ENCODE data around the gene SLC6A9.

The SLC6A9 gene

DNA sequence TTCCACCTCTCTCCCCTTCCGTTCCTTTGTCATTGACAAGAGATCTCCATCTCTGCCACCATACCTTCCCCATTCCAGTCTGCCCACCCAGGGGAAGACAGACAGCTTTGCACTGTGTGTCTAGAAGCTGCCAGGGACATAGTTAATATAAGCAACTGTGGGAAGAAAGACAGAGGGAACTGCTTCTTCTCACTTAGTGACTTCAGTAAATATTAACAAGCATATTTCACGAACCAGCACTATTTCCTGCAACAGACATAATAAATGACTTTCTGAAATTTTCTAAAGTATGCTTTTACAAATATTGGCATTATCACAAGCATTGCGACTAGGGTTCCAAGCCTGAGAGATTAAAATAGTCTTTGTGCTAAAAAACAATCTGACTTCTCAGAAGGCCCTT is 43.2 kb upstream of the SLC6A9 start:
- H3K27me3 ChIP-seq (replicated peaks; ENCODE audit: control insufficient read depth, insufficient read depth, low read length): no peaks in the 10 kb centered on the region; the same call in 1 of the 2 replicates
- TF ChIP-seq, protein P1, sequence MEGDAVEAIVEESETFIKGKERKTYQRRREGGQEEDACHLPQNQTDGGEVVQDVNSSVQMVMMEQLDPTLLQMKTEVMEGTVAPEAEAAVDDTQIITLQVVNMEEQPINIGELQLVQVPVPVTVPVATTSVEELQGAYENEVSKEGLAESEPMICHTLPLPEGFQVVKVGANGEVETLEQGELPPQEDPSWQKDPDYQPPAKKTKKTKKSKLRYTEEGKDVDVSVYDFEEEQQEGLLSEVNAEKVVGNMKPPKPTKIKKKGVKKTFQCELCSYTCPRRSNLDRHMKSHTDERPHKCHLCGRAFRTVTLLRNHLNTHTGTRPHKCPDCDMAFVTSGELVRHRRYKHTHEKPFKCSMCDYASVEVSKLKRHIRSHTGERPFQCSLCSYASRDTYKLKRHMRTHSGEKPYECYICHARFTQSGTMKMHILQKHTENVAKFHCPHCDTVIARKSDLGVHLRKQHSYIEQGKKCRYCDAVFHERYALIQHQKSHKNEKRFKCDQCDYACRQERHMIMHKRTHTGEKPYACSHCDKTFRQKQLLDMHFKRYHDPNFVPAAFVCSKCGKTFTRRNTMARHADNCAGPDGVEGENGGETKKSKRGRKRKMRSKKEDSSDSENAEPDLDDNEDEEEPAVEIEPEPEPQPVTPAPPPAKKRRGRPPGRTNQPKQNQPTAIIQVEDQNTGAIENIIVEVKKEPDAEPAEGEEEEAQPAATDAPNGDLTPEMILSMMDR (IDR thresholded peaks at IDR 0.05; ENCODE audit: insufficient read depth, low read length, poor library complexity, severe bottlenecking): no peak
- no peaks in the 10 kb centered on the region for H3K36me3 ChIP-seq (ENCODE audit: control insufficient read depth, insufficient read depth, low read length)
- DNase-seq (ENCODE audit: extremely low read depth, insufficient read length): no peak
- no peak overlapping the region for H3K4me3 ChIP-seq (replicated peaks; ENCODE audit: low read depth, low read length)

GRCh38 chr1:44073528-44073927 is 42.3 kb upstream of the SLC6A9 start:
- H3K4me3 ChIP-seq (replicated peaks; ENCODE audit: low read depth, low read length): no peak overlapping the region
- TF ChIP-seq, protein P1 (IDR thresholded peaks at IDR 0.05; ENCODE audit: insufficient read depth, low read length, poor library complexity, severe bottlenecking): no peak
- H3K36me3 ChIP-seq (ENCODE audit: control insufficient read depth, insufficient read depth, low read length): no peaks in the 10 kb centered on the region
- H3K27me3 ChIP-seq (replicated peaks; ENCODE audit: control insufficient read depth, insufficient read depth, low read length): no peaks in the 10 kb centered on the region
- DNase-seq (ENCODE audit: extremely low read depth, insufficient read length): no peak

- Histone ChIP-seq H3K27me3 (replicated peaks; ENCODE audit: control insufficient read depth, insufficient read depth, low read length) (no peaks in the 10 kb centered on the region), H3K36me3 (ENCODE audit: control insufficient read depth, insufficient read depth, low read length) (no peaks in the 10 kb centered on the region), H3K4me3 (replicated peaks; ENCODE audit: low read depth, low read length) (no peak overlapping the region)
- TF ChIP-seq, protein P1 (IDR thresholded peaks at IDR 0.05; ENCODE audit: insufficient read depth, low read length, poor library complexity, severe bottlenecking): no peak
- no peak for DNase-seq (ENCODE audit: extremely low read depth, insufficient read length)
Measured at GRCh38 chr1:44072821-44073220, 41.6 kb upstream of the SLC6A9 start.

DNA sequence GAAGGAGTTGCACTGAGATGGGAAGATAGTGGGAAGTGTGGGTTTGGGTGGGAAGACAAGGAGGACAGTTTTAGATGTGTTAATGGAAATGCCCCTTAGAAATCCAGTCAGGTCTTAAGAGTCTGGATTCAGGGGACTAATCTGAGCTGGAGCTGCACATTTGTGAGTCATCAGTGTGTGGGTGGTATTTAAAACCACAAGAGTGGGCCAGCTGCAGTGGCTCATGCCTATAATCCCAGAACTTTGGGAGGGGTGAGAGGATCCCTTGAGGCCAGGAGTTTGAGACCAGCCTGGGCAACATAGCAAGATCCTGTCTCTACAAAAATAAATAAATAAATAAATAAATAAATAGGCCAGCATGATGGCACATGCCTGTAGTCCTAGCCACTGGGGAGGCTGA is 40.9 kb upstream of the SLC6A9 start:
- no peak for DNase-seq (ENCODE audit: extremely low read depth, insufficient read length)
- TF ChIP-seq, protein P1 (IDR thresholded peaks at IDR 0.05; ENCODE audit: insufficient read depth, low read length, poor library complexity, severe bottlenecking): no peak
- H3K36me3 ChIP-seq (ENCODE audit: control insufficient read depth, insufficient read depth, low read length): no peaks in the 10 kb centered on the region
- H3K4me3 ChIP-seq (replicated peaks; ENCODE audit: low read depth, low read length): no peak overlapping the region
- no peaks in the 10 kb centered on the region for H3K27me3 ChIP-seq (replicated peaks; ENCODE audit: control insufficient read depth, insufficient read depth, low read length)

DNA sequence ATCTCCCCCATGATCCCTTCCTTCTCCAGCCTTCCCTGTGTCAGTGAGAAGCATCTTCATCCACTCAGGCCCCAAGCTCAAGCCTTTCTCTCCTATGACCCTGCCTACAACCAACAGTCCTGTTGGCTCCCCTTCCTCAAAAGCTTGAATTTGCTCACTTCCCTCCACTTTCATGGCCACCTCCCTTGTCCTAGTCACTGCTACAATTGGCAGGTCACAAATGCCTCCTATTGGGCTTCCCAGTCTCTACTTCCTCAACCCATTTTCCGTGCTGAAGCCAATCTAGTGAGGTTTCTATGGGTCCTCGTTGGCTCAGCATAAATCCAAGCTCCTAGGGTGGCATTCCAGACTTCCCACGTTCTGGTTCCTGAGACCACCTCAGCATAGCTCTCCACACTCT is 40.2 kb upstream of the SLC6A9 start:
- Histone ChIP-seq H3K4me3 (replicated peaks; ENCODE audit: low read depth, low read length) (no peak overlapping the region), H3K36me3 (ENCODE audit: control insufficient read depth, insufficient read depth, low read length) (no peaks in the 10 kb centered on the region), H3K27me3 (replicated peaks; ENCODE audit: control insufficient read depth, insufficient read depth, low read length) (no peaks in the 10 kb centered on the region)
- no peak for DNase-seq (ENCODE audit: extremely low read depth, insufficient read length)
- TF ChIP-seq, protein P1 (IDR thresholded peaks at IDR 0.05; ENCODE audit: insufficient read depth, low read length, poor library complexity, severe bottlenecking): no peak

- H3K27me3 ChIP-seq (replicated peaks; ENCODE audit: control insufficient read depth, insufficient read depth, low read length): no peaks in the 10 kb centered on the region
- TF ChIP-seq, protein P1 (IDR thresholded peaks at IDR 0.05; ENCODE audit: insufficient read depth, low read length, poor library complexity, severe bottlenecking): no peak
- peak; percentile 61 for DNase-seq (ENCODE audit: extremely low read depth, insufficient read length)
- no peak overlapping the region for H3K4me3 ChIP-seq (replicated peaks; ENCODE audit: low read depth, low read length)
- no peaks in the 10 kb centered on the region for H3K36me3 ChIP-seq (ENCODE audit: control insufficient read depth, insufficient read depth, low read length)
Measured at GRCh38 chr1:44068442-44068921, 37.2 kb upstream of the SLC6A9 start.
